ENCODE measurements around the gene MSI1. TPM values are rescaled to one million over a fixed set of nuclear protein-coding genes. Genes with fewer than 3 reads are reported as not detected.

MSI1 gene
- total RNA-seq, 2 donors from 2014 or later, result 0.66 to 1.3 TPM

DNA sequence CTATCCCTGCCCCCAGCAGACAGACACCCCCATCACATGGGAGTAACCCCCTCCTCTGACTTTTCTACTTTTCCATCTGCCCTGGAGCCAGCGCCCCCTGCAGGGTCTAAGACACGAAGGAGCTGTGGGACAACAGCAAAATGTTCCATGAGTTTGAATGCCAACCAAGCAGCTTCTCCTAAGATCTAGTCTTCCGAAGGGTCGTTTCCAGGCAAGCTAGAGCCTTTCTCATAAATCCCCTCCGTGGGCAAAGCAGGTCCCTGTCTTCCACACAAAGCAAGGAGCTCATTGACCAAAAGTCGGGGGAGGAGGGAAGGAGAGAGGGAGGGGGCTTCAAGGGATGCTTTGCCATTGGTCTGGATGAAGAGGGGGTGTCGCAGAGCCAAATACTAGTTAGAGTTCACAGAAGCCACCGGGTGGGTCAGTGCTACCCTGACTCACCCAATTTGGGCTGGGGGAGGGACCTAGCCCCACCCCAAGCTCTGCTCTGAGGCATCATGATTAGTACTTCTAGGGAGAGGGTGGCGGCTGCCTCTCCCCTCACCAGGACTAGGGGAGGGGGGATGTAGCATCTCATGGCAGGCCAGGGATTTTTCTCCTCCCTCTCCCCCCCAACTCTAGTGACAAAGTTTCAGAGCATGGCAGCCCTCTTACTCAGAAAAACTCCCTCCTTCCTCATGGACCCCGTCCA is 1.6 kb downstream of the MSI1 start:
- Histone ChIP-seq H3K27me3 (no peaks in the 10 kb centered on the region), H3K36me3 (replicated peaks in 1 of 2; ENCODE audit: insufficient read depth in 1 of 2, low read depth in 2 of 2) (no peaks in the 10 kb centered on the region), H3K9me3 (no peaks in the 10 kb centered on the region), H3K4me3 (peak overlapping the region in 1 of 2 donors; percentile 47), H3K4me1 (peaks cover 46% of the 10 kb centered on the region), H3K27ac (peak overlapping the region; percentile 57 to 72 (median 60))
- intact Hi-C loops (cut with DNase I), result no loop called here
- no peak for TF ChIP-seq POLR2A (IDR thresholded peaks at IDR 0.05)
- TF ChIP-seq, protein P1, sequence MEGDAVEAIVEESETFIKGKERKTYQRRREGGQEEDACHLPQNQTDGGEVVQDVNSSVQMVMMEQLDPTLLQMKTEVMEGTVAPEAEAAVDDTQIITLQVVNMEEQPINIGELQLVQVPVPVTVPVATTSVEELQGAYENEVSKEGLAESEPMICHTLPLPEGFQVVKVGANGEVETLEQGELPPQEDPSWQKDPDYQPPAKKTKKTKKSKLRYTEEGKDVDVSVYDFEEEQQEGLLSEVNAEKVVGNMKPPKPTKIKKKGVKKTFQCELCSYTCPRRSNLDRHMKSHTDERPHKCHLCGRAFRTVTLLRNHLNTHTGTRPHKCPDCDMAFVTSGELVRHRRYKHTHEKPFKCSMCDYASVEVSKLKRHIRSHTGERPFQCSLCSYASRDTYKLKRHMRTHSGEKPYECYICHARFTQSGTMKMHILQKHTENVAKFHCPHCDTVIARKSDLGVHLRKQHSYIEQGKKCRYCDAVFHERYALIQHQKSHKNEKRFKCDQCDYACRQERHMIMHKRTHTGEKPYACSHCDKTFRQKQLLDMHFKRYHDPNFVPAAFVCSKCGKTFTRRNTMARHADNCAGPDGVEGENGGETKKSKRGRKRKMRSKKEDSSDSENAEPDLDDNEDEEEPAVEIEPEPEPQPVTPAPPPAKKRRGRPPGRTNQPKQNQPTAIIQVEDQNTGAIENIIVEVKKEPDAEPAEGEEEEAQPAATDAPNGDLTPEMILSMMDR (IDR thresholded peaks at IDR 0.05), result peak; percentile 12 to 45 (median 42)
- WGBS, 2 donors, result 38 to 43% methylated on average over 8 to 10 of the region's 10 CpGs
- ATAC-seq (no peak), DNase-seq (peak in 3 of 4 donors; percentile 43 to 58 (median 45))

DNA sequence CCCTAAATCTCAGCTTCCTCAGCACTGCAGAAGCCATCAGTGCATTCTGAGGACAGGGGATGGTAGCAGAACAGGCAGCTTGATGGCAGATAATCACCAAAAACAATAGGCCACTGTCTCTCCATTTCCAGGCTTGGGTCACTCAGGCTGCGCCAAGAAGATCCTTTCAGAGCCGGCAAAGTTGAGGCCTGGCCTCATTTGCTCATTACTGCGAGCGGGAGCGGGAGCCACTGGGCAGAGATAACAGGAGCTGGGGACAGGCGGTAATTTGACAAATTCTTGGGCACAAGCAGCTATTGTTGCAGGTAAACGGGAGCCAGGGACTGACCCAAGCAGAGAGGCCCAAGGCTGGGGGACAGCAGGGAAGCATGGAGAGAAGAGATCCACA is 2.1 kb downstream of the MSI1 start:
- no peak for DNase-seq
- no peak for TF ChIP-seq POLR2A (IDR thresholded peaks at IDR 0.05)
- TF ChIP-seq, protein P1 (IDR thresholded peaks at IDR 0.05), result no peak
- Histone ChIP-seq H3K27ac (peak overlapping the region in 3 of 4 donors; percentile 9 to 67 (median 57)), H3K4me1 (peaks cover 46% of the 10 kb centered on the region), H3K27me3 (no peaks in the 10 kb centered on the region), H3K4me3 (no peak overlapping the region), H3K36me3 (replicated peaks in 1 of 2; ENCODE audit: insufficient read depth in 1 of 2, low read depth in 2 of 2) (no peaks in the 10 kb centered on the region), H3K9me3 (no peaks in the 10 kb centered on the region)
- no peak for ATAC-seq
- WGBS, 2 donors, result 38 to 39% methylated on average over 7 of the region's 7 CpGs
- intact Hi-C loops (cut with DNase I), result no loop called here

DNA sequence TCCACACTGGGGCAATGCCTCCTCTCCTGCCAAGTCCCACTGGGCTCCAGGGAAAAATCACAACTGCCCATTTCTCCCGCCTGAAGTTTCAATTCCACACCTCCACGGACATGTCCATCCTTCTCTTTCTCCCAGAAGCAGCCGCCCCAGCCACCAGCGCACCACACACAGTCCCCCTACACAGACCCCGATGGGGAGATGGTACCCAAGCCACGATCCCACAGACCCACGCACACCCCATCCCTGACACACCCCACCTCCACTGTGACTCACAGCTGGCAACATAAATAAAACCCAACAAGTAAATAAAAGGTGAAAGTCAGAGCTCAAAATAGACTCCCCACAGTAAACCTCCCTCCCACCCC is 2.6 kb downstream of the MSI1 start:
- TF ChIP-seq POLR2A (IDR thresholded peaks at IDR 0.05), result no peak
- TF ChIP-seq, protein P1 (IDR thresholded peaks at IDR 0.05), result no peak
- DNase-seq, result no peak
- no peak overlapping the region for H3K4me3 ChIP-seq
- H3K4me1 ChIP-seq, result peaks cover 46% of the 10 kb centered on the region
- no peaks in the 10 kb centered on the region for H3K36me3 ChIP-seq (replicated peaks in 1 of 2; ENCODE audit: insufficient read depth in 1 of 2, low read depth in 2 of 2)
- WGBS, 2 donors, result 59 to 67% methylated on average over 7 of the region's 7 CpGs
- H3K9me3 ChIP-seq, result no peaks in the 10 kb centered on the region
- H3K27ac ChIP-seq, result peak overlapping the region; percentile 9 to 67 (median 55)
- no peak for ATAC-seq
- H3K27me3 ChIP-seq, result no peaks in the 10 kb centered on the region
- intact Hi-C loops (cut with DNase I), result no loop called here

DNA sequence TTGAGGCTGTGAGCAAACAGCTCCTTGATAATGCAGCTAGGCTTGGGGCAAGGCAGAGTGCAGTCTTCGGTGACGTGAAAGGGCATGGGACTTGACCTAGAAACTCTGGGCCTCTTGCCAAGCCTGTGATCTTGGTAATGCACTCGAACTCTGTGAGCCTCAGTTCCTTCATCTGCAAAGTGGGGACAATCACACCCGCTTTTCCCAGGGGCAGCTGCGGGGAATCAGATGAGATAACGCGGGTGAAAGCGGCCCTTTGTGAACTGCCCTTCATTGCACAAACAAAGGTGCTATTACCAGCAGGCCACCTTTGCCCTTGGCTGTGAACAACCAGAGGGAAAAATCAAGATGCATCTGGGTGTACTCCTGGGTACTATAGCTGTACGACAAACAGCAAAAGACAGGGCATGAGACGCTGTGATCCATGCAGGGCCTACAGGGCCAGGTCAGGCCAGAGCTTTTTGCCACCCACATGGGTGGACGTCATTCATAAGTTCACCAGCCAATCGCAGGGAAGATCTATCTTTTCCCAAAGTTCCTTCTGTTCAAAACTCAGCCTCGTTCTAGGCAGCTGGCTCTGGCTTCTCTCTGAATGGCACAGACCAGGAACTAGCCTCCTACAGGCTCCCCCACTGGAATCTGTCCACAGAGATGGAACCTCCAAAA is 3.2 kb downstream of the MSI1 start:
- no peaks in the 10 kb centered on the region for H3K9me3 ChIP-seq
- TF ChIP-seq, protein P1 (IDR thresholded peaks at IDR 0.05), result no peak
- no peak for TF ChIP-seq POLR2A (IDR thresholded peaks at IDR 0.05)
- H3K4me3 ChIP-seq, result no peak overlapping the region
- peaks cover 46% of the 10 kb centered on the region for H3K4me1 ChIP-seq
- peak; percentile 68 to 87 (median 82) for DNase-seq
- WGBS, 2 donors, result 24 to 44% methylated on average over 6 to 13 of the region's 13 CpGs
- no peaks in the 10 kb centered on the region for H3K27me3 ChIP-seq
- ATAC-seq, result peak; percentile 36
- intact Hi-C loops (cut with DNase I), result no loop called here
- peak overlapping the region; percentile 9 to 67 (median 55) for H3K27ac ChIP-seq
- no peaks in the 10 kb centered on the region for H3K36me3 ChIP-seq (replicated peaks in 1 of 2; ENCODE audit: insufficient read depth in 1 of 2, low read depth in 2 of 2)

All from body of pancreas (tissue), 4 donors.